Middle frontal gyrus (tissue), 1 donor: ENCODE data around the gene ALDH1L1.
"Not testable (repeated sequence)": the region's sequence is repeated elsewhere in the genome, so short reads cannot be mapped to it uniquely, and the experiment has no call there.

ENCODE experiments used
- DNase-seq: peaks from one replicate; pipeline ENCODE4 v3.0.0-alpha.2; 2015; ENCODE audit warnings: low spot score; ENCODE audit errors: extremely low spot score

ALDH1L1 gene

DNA sequence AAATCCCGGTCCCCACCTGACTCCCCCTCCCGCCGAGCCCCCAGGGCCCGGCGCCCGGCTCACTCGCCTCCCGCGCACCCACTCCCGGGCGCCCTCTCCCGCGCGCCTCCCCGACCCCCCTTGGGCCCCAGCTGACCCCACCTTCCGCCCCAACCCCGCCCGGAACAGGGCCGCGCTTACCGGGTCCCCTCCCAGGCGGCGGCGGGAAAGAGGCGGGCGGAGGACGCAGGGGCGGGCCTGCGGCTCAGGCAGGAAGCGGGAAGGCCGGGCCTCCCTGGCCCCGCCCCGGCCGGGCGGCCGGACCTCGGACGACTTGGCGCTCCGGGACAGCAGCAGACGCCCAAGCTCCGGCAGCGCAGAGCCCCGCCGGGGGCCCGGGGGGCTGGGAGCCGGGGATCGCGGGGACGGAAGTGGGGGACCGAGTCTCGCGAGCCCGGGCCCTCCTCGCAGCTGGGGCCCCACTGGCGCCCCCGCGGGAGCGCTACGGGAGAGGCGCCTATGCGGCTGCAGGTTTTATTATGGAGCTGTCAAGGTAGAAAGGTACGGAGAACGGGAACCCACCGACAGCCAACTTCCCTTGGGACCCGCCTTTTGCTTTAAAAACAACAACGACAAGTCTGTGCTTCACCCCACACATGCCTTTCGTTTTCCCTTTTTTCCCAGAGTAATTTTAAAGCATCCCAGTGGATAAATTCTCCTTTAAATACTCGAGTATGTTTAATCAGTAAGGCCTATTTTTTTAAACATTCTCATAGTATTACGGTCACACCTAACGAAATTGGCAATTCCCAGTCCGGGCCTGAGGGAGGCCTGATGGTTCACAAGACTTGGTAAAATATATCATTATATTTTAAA, 96.2 kb downstream of the ALDH1L1 start, which contains the start of gene SLC41A3:
SLC41A3 (minus strand) TSS at position 212 of the 855 bp plus-strand sequence. CDS start 15,905 bp downstream, outside the sequence.
- DNase-seq, result peak; percentile 69

DNA sequence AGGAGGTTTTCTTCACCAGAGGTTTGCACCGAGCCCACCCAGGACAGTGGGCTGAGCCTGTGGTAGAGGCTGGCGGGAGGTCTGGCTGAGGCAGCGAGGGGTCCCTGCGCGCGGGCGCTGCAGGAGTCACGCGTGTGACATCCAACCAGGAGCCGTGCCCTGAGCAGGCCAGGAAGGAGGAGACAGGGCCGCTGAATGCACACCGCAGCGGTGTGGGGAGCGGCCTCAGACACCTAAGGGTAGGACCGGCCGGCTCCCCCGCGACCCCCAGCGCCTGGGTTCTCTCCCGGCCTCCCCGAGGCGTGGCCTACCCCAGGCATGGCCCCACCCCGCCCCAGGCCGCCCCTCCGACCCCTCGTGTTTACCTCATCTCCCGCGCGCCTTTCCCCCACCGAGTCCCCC, 96.9 kb downstream of the ALDH1L1 start:
- DNase-seq, result no peak

DNA sequence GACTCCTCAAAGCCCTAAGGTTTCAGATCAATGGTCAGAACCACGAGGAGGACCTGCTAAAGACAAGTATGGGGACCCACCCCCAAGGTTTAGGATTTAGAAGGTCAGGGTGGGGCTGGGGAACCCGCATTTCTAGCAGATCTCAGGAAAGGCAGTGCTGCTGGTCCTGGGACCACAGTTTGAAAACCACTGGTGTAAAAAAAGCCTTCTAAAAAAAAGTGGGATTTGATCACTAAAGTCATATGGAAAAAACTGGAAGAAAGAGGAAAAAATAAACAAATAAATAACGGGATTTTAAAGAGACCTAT, 97.3 kb downstream of the ALDH1L1 start:
- no peak for DNase-seq

DNA sequence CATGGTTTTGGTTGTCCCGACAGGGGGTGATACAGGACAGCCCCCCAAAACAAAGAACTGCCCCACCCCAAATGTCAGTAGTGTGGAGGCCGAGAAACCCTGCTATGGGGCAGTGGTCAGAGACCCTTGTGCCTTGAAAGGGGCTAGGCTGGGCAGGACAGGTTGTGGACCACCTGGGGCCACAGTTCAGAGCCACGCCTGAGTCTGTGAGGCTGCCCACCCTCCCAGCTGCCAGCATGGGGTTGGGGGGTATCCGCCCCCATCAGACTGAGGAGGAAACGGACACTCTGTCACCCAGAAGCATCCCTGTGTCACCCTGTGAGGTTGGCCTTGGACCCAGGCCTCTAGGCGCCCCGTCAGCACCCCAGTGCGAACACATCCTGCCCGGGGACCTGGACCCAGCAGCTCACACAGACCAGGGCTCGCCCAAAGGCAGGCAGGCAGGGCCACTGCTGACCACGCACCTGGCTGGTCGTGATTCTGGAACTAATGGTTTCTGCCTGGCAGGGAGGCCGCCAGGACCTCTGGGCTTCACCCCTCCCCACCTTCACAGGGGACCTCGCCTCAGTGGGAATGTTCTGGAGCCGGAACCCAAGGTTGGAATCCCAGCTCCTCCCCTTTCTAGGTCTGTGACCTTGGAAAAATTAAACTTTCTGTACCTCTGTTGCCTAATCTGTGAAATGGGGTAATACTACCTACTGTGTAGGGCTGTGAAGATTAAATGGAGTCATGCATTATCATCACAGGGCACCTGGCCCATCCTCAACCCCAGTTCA, 97.8 kb downstream of the ALDH1L1 start:
- DNase-seq, result no peak

DNA sequence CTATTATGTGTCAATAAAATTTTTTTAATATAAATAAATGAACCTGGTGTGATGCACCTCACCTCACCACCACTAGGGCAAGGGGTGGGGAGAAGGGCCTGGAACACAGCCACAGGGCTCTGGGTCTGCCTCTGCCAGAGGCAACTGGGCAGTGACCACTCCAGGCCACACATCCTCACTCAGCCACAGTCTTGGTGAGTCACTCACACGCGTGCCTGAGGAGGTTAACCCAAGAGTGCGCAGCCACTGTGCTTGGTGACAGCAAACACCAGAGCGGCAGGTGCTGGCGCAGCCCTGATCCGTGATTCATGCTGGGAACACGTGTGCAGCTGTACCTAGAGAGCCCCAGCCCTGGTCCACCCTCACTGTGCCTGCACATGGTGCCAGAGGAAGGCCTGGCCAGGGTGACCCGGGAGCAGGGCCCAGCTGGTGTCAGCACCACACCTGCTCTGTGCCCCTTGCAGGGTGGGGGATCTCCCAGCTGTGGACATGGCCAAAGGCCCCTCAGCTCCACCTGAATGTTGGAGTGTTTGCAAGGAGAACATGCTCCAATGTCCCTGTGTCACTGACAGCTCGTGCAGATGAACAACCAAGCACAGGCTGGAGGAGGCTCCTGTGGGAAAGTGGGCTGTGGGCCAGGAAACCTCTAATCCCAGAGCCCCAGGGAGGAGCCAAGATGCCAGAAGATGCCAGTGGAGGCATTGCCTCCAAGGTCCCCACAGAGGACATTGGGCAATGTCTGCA, 98.6 kb downstream of the ALDH1L1 start:
- no peak for DNase-seq

DNA sequence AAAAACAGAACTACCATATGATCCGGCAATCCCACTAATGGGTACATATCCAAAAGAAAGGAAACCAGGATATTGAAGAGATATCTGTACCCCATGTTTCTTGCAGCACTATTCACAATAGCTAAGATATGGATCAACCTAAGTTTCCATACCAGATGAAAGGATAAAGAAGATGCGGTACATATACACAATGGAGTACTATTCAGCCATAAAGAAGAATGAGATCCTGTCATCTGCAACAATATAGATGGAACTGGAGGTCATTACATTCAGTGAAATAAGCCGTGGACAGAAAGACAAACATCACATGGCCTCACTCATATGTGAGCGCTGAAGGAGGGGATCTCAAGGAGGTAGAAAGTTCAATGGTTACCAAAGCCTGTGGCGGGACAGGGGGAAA, 99.4 kb downstream of the ALDH1L1 start:
- no peak for DNase-seq

DNA sequence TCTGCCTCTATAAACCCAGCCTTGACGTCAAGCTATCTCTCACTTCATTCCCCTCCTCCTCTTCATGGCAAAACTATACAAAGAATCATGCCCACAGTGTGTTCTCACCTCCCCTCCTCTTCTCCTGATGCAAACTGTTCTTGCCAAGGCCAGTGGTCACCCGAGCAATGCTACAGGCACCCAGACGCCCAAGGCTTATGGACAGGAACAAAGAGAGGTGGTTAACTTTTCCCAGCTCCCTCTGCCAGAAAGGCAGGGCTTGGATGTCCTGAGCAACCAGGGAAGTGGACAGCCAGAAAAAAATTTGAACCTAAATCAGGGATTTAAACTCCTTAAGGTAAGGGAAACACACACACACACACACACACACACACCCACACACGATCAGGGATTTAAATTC, 101.5 kb downstream of the ALDH1L1 start:
- no peak for DNase-seq

DNA sequence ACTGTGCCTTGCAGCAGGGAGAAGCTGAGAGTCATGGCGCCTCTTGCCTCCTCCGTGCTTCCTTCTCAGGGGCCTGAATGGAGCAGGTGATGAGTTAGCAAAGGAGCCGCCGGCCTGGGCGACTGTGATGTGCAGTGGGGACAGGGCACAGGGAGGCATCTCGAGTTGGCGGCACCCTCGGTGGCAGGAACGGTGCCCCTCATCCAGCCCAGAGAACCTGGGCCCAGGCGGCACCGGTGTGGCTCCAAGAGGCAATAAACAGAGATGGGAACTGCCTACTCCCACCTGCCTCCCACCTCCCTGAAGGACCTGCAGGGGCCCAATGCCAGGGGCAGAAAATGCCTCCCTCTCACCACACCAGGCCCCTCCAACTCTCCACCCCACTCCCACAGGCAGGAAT, 102.6 kb downstream of the ALDH1L1 start:
- no peak for DNase-seq

DNA sequence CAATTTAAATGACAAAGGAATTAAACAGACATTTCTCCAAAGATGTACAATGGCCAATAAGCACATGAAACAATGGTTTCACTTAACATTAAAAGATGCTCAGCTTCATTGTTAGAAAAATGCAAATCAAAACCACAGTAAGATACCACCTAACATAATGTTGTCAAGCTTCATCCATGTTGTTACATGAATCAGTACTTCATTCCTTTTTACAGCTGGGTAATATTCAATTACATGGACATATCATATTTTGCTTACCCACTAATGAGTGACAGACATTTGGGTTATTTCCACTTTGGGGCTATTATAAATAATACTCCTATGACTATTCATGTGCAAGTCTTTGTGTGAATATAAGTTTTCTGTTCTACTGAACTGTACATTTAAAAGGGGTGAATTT, 104.2 kb downstream of the ALDH1L1 start:
- DNase-seq, result no peak

DNA sequence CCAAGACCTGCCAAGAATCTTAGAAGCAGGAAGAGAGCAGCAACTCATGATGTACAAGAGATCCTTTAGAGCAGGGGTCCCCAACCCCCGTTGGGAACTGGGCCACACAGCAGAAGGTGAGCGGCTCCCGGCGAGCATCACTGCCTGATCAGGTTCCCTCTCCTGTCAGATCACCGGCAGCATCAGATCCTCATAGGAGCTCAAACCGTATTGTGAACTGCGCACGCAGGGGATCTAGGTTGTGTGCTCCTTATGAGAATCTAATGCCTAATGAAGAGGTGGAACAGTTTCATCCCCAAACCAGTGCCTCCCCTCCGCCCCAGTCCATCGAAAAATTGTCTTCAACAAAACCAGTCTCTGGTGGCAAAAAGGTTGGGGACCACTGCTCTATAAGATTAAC, 110.2 kb downstream of the ALDH1L1 start:
- DNase-seq, result no peak

DNA sequence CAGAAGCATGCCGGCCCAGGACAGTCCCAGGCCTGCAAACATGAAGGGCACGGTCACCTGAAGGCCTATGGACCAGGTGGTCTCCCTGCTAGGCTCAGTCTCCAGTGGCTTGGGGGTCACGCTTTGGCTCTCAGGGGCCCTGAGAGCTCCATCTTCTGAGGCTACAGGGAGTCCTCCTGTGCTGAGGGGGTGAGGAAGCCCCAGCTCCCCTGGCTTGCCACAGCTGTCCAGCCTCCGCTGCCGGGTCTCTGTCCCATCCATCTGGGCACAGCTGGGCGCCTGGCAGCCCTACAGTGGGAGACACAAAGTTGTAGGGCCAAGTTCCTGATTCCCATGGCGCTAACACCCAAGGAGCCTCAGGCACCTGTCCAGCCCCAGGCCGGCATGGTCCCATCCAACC, 112.4 kb downstream of the ALDH1L1 start:
- no peak for DNase-seq

DNA sequence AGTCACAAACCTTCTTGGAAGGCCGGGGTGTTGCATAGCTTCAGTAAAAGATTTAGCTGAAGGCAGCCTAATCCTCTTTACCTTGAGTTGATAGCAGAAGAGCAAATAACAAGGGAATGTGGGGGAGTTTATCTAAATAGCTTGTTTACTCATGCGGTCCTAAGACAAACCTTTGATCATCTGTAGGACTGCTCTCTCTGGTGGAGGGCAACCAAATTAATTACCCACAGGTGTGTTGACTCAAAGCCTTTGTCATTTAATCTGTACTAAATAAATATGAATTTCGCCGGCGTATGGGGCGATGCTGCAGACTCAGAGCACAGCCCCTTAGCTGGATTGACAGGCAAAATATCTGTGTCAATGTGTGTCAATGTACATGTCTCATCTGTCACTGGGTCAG, 113.7 kb downstream of the ALDH1L1 start:
- DNase-seq, result not testable (repeated sequence)

DNA sequence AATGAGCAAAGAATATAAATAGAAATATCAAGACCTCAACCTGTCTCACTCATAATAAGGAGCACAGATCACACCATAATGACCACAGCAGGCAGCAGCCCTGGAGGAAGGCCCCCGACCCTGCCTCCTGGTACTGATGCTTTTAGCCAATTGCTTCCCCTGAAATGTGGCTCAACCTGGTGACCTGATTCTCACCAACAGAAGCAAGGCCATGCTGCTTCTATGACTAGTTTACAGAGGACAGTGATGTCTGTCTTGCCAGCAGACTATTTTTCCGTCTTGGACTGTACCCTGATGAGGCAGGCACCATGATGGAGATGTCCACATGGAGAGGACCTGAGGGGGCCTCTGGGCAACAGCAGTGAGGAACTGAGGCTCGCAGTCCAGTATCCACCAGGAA, 114.5 kb downstream of the ALDH1L1 start:
- DNase-seq, result no peak

DNA sequence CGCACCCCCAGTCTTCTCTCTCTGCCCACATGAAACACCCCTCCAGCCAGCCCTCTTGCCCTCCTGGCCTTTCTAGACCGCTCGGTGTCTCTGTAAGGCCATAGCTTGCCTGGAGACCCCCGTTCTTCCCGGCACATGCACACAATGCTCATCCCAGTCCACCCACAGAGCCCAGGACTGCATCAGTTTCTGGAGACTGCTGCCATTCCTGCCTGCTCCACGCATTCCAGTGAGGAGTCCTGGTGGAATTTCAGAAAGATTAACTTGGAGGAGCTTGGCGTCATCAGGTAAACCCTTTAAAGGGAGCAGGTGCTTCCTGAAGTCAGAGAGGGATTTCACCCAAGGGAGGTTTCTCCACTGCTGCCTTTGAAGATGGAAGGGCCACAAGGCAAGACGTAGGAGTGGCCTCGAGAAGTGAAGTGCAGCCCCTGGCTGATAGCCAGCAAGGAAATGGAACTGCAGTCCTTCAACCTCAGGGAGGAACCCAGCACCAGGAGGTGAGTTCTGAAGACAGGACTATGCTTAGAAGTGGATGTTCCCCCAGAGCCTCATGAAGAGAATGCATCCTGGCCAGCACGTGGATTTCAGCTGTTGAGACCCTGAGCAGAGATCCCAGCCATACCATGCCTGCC, 115.6 kb downstream of the ALDH1L1 start:
- no peak for DNase-seq

DNA sequence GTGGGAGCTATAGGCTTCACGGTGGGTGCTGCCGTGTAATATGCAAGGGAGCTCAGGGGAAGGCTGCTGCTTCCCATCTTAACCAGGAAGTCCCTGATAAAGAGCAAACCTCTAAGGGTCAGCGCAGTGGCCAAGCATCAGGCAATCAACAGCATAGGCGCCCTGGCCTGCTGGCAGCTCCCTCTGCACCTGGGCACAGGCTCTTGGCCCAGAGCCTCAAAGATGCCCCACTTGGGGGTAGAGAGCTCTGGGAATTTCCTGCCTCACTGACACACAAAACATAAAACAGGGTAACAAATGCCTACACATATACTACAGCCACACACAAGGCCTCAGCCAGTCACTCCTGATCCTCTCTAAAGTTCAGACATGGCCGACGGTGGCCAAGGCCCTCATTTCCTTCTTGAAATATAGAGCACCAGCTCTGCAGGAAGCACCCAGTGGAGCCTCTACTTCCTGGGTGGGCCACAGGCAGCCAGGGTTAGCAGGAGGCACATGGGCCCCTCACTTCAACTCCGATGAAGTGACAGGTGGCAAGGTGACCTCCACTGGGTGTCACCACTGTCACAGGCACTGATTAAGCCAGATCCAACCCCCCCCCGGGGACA, 116.9 kb downstream of the ALDH1L1 start:
- no peak for DNase-seq

DNA sequence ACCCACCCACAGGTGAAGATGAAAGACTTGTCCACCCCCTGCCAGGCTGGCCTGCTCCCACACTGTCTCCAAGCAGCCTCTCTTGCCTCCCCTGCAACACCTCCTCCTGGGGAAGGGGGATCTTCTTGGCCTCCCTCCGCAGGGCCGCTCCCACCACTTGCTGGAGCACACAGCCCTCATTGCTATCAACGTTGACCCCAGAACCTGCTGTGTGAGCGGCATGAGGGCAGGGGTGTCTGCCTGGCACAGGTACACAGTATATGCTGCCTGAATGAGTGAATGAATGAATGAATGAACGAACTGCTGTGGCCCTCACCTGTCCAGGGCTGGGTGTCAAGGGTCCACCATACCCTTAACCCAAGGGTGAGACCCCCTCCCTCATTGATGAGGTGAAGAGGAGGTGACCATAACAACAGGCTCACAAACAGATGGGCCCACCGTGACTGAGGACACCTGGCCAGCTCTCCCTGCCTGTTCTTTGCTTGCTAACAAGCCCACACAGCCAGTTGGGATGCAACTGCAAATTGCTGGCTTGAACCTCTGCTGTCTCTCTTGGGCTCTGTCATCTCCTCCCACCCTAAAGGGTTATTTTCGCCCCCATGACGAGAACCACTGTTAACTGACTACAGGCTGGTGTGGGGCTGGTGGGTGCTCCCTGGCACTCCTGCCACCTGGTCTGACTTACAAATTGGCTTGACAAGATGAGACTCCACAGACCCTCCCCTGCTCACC, 118.9 kb downstream of the ALDH1L1 start:
- DNase-seq, result no peak

DNA sequence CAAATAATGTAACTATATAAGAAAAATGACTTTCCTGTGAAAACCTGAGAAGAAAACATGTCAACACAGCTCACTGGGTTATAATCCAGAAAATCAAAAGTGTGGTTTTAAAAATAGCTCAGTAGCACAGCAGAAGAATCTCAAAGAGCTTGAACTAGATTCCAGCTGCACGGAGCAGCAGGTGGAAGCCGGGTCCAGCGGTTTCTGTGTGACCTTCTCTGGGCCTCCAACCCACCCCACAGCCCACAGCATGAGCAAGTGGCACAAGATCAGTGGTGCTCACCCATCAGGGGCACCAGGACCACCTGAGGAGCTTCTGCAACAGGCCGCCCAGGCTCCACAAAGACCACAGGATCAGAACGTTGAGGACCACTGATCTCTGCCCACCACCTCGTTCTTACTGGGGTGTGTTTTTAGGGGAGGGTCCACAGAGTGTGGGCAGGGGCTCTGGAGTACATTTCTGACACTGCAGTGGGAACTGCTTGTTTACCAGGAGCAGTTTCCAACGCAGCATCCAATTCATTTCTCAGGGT, 119.7 kb downstream of the ALDH1L1 start:
- no peak for DNase-seq

DNA sequence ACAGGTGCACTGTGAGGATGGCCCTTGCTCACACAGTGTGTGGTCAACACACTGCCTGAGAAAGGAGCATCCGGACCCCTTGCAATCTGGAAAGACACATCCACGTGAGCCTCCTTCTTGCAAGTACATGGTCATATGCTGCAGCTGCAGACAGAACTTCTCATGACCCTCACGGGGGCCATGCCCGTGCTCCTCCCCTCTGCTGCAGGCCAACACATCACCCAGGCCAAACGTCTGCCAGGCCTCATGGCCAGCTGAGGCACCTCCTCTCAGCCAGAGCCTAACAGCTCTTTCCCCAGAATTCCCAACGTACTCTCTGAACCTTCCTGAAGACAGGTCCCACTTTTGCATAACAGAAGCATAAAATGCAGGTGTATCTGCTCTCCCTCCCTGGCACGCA, 121.7 kb downstream of the ALDH1L1 start:
- DNase-seq, result no peak

DNA sequence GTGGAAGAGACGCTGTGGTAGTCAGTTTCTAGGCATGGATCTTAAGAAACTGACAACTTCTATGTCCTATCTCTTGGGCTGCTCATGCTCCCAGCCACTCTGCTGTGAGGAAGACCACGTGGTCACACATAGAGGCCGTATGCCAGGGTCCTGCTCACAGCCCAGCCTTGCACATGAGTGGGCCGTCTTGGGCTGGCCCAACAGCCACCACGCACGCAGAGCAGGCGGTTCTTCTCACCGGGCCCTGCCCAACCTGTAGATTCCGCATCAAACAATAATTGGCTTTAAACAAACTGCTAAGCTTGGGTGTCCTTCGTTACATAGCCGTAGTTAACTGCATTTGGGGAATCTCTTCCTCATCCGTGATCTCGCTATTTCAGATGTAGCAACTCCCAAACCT, 122.5 kb downstream of the ALDH1L1 start:
- DNase-seq, result no peak

DNA sequence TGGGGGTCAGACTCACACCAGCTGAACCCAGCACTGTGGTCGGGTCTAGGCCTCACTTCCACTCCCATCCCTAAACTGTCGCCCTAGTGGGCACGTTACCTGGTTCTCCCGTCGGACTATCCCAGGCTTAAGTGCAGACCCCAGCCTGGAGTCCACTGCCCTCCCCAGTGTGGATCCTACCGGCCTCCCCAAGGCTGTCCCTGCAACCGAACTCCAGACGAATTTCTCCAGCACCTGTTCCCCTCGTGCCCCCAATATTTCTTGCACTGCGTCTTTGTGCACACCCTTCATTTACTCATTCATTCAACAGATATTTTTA, 122.9 kb downstream of the ALDH1L1 start:
- no peak for DNase-seq
